GM23338 (cell line): ENCODE data around the gene WNT4. TPM values are rescaled to one million over a fixed set of nuclear protein-coding genes. Genes with fewer than 3 reads are reported as not detected.

ENCODE experiments used
- ATAC-seq: fragments of 200-7000 bp; cut with Tn5 transposase; 3 replicates; pipeline ENCODE4 v1.9.1; 2020
- DNase-seq: peaks from one replicate; pipeline ENCODE4 v3.0.0-alpha.2; 2015; ENCODE audit warnings: low spot score
- H2AFZ ChIP-seq: fragments of 200-600 bp; sonication (generic); 2 replicates; pipeline ENCODE4 v1.8.0; 2016; ENCODE audit warnings: antibody characterized with exemption, mild to moderate bottlenecking, moderate library complexity
- H3F3A ChIP-seq: fragments of 200-600 bp; sonication (generic); replicated peaks from 2 replicates; pipeline ENCODE4 v1.8.0; 2017; ENCODE audit warnings: antibody characterized with exemption, mixed run types, low read depth
- H3K27ac ChIP-seq: fragments of 200-600 bp; sonication (generic); 2 replicates; pipeline ENCODE4 v1.6.1; 2016; ENCODE audit warnings: low read depth
- H3K27me3 ChIP-seq: fragments of 200-600 bp; sonication (generic); 2 replicates; pipeline ENCODE4 v1.8.0; 2016; ENCODE audit warnings: mild to moderate bottlenecking, mixed run types, moderate library complexity; ENCODE audit not compliant: insufficient read depth
- H3K36me3 ChIP-seq: fragments of 200-600 bp; sonication (generic); 2 replicates; pipeline ENCODE4 v1.8.0; 2016; ENCODE audit warnings: mild to moderate bottlenecking; ENCODE audit not compliant: insufficient read depth
- H3K4me1 ChIP-seq: fragments of 200-600 bp; sonication (generic); 2 replicates; pipeline ENCODE4 v1.8.0; 2016; ENCODE audit warnings: mild to moderate bottlenecking, moderate library complexity; ENCODE audit not compliant: insufficient read depth
- H3K4me2 ChIP-seq: fragments of 200-600 bp; sonication (generic); 2 replicates; pipeline ENCODE4 v1.7.1; 2017; ENCODE audit warnings: mixed run types
- H3K4me3 ChIP-seq: fragments of 200-600 bp; sonication (generic); 2 replicates; pipeline ENCODE4 v1.6.1; 2016; ENCODE audit warnings: mixed run types
- H3K79me2 ChIP-seq: fragments of 200-600 bp; sonication (generic); replicated peaks from 2 replicates; pipeline ENCODE4 v1.8.0; 2017; ENCODE audit warnings: mild to moderate bottlenecking; ENCODE audit not compliant: insufficient read depth
- H3K9me2 ChIP-seq: fragments of 200-600 bp; sonication (generic); 2 replicates; pipeline ENCODE4 v1.8.0; 2017; ENCODE audit not compliant: insufficient read depth
- H4K20me1 ChIP-seq: fragments of 200-600 bp; sonication (generic); replicated peaks from 2 replicates; pipeline ENCODE4 v1.8.0; 2017; ENCODE audit warnings: mild to moderate bottlenecking; ENCODE audit not compliant: insufficient read depth
- H3K27ac Mint-ChIP-seq: 2 replicates; pipeline ENCODE4 v1.8.0; 2020; ENCODE audit warnings: inconsistent platforms, mild to moderate bottlenecking, moderate library complexity, mixed read lengths
- H3K27me3 Mint-ChIP-seq: 3 replicates; pipeline ENCODE4 v1.8.0; 2022; ENCODE audit warnings: low read depth, mild to moderate bottlenecking, moderate library complexity, mixed read lengths, inconsistent platforms; ENCODE audit not compliant: insufficient read depth, poor library complexity
- H3K36me3 Mint-ChIP-seq: 3 replicates; pipeline ENCODE4 v1.8.0; 2021; ENCODE audit warnings: low read depth, mild to moderate bottlenecking, inconsistent platforms, moderate library complexity, mixed read lengths
- H3K4me1 Mint-ChIP-seq: 3 replicates; pipeline ENCODE4 v1.8.0; 2020; ENCODE audit warnings: mild to moderate bottlenecking, inconsistent platforms, mixed read lengths
- H3K4me3 Mint-ChIP-seq: 3 replicates; pipeline ENCODE4 v1.8.0; 2021; ENCODE audit warnings: moderate library complexity, mild to moderate bottlenecking, inconsistent platforms, mixed read lengths
- H3K9me3 Mint-ChIP-seq: 3 replicates; pipeline ENCODE4 v1.8.0; 2020; ENCODE audit warnings: moderate library complexity, mild to moderate bottlenecking, inconsistent platforms, mixed read lengths
- CREB1 ChIP-seq: fragments of 250-450 bp; sonication (Bioruptor Pico); IDR thresholded peaks from 2 replicates; pipeline ENCODE4 v1.5.0; 2020; ENCODE audit warnings: low read depth, mild to moderate bottlenecking, moderate library complexity
- CTCF ChIP-seq, 2 experiments: fragments of 200-600 bp in 1 of 2; sonication (generic) in 1 of 2; conservative IDR thresholded peaks; 2 replicates each; pipeline versions ENCODE4 v1.5.1 to v1.6.1; 2016 to 2017; ENCODE audit warnings: antibody characterized with exemption in 2 of 2, low read depth in 2 of 2, mild to moderate bottlenecking in 2 of 2, moderate library complexity in 1 of 2
- ETS1 ChIP-seq: IDR thresholded peaks from 2 replicates; pipeline ENCODE4 v1.6.1; 2016; ENCODE audit warnings: antibody characterized with exemption
- EZH2 ChIP-seq: fragments of 200-600 bp; sonication (generic); IDR thresholded peaks from one replicate; pipeline ENCODE4 v1.8.0; 2017; ENCODE audit warnings: antibody characterized with exemption, mild to moderate bottlenecking, low read depth; ENCODE audit not compliant: unreplicated experiment
- EZH2phosphoT487 ChIP-seq: fragments of 200-600 bp; sonication (generic); IDR thresholded peaks from one replicate; pipeline ENCODE4 v1.8.1; 2018; ENCODE audit warnings: antibody characterized with exemption; ENCODE audit not compliant: unreplicated experiment
- JUNB ChIP-seq: IDR thresholded peaks from one replicate; pipeline ENCODE4 v1.6.1; 2016; ENCODE audit warnings: antibody characterized with exemption; ENCODE audit not compliant: unreplicated experiment
- NANOG ChIP-seq: IDR thresholded peaks from 2 replicates; pipeline ENCODE4 v1.6.1; 2016; ENCODE audit warnings: antibody characterized with exemption, borderline replicate concordance
- POLR2AphosphoS5 ChIP-seq: IDR thresholded peaks from 2 replicates; pipeline ENCODE4 v1.6.1; 2016; ENCODE audit warnings: antibody characterized with exemption, low read depth
- STAT1 ChIP-seq: IDR thresholded peaks from one replicate; pipeline ENCODE4 v1.6.1; 2016; ENCODE audit warnings: antibody characterized with exemption; ENCODE audit not compliant: unreplicated experiment
- ZNF114 ChIP-seq: fragments of 250-450 bp; sonication (Bioruptor Pico); IDR thresholded peaks from 2 replicates; pipeline ENCODE4 v1.5.0; 2020; ENCODE audit warnings: mild to moderate bottlenecking, moderate library complexity
- ZNF331 ChIP-seq: fragments of 250-450 bp; sonication (Bioruptor Pico); IDR thresholded peaks from 2 replicates; pipeline ENCODE4 v1.5.0; 2020; ENCODE audit warnings: low read depth, mild to moderate bottlenecking, moderate library complexity
- polyA plus RNA-seq: library from polyadenylated mRNA; unstranded; fragments of >200 nt; fragmentation: Nextera tagmentation; extraction: Ambion mirVana; gene quantifications from 2 replicates; pipeline ENCODE4 v1.2.1, GENCODE V29; 2016
- total RNA-seq: library from RNA; depleted of rRNA; stranded (reverse); fragments of >200 nt; shearing (Covaris generic); gene quantifications from 2 replicates; pipeline ENCODE4 v1.2.3, GENCODE V29; 2014
- TF ChIP-seq, protein P1 (sequence below): IDR thresholded peaks from one replicate; pipeline ENCODE4 v1.6.1; 2018; ENCODE audit warnings: antibody characterized with exemption; ENCODE audit not compliant: unreplicated experiment

The WNT4 gene
- total and polyA plus RNA-seq, 2 experiments from 2014 or later, result 0.59 to 0.79 TPM

DNA sequence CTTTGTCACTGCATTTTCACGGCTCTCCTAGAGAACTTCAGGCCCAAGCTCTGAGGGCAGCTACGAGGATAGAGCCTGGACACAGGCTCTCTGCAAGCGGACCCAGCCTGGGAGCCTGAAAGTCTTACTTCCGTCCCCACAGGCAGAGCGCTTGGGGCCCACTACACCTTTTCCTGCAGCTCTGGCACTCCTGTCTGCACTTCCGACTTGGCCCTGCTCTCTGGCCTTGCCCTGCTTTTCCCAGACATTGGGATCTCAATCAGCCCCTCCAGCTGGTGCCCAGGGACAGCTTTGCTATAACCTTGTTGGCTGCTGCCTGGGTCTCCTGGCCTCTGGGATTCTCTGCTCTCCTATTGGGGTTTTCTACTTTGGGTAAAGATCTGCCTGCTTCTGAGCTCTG is 27.6 kb downstream of the WNT4 start (continued):
- TF ChIP-seq ETS1 (no peak), EZH2phosphoT487 (no peak), EZH2 (no peak), ZNF114 (CRISPR knock-in tag) (no peak), NANOG (no peak), POLR2AphosphoS5 (no peak), ZNF331 (CRISPR knock-in tag) (no peak), STAT1 (no peak), CREB1 (CRISPR knock-in tag) (no peak), JUNB (no peak)
- TF ChIP-seq, protein P1, sequence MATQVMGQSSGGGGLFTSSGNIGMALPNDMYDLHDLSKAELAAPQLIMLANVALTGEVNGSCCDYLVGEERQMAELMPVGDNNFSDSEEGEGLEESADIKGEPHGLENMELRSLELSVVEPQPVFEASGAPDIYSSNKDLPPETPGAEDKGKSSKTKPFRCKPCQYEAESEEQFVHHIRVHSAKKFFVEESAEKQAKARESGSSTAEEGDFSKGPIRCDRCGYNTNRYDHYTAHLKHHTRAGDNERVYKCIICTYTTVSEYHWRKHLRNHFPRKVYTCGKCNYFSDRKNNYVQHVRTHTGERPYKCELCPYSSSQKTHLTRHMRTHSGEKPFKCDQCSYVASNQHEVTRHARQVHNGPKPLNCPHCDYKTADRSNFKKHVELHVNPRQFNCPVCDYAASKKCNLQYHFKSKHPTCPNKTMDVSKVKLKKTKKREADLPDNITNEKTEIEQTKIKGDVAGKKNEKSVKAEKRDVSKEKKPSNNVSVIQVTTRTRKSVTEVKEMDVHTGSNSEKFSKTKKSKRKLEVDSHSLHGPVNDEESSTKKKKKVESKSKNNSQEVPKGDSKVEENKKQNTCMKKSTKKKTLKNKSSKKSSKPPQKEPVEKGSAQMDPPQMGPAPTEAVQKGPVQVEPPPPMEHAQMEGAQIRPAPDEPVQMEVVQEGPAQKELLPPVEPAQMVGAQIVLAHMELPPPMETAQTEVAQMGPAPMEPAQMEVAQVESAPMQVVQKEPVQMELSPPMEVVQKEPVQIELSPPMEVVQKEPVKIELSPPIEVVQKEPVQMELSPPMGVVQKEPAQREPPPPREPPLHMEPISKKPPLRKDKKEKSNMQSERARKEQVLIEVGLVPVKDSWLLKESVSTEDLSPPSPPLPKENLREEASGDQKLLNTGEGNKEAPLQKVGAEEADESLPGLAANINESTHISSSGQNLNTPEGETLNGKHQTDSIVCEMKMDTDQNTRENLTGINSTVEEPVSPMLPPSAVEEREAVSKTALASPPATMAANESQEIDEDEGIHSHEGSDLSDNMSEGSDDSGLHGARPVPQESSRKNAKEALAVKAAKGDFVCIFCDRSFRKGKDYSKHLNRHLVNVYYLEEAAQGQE, result no peak

DNA sequence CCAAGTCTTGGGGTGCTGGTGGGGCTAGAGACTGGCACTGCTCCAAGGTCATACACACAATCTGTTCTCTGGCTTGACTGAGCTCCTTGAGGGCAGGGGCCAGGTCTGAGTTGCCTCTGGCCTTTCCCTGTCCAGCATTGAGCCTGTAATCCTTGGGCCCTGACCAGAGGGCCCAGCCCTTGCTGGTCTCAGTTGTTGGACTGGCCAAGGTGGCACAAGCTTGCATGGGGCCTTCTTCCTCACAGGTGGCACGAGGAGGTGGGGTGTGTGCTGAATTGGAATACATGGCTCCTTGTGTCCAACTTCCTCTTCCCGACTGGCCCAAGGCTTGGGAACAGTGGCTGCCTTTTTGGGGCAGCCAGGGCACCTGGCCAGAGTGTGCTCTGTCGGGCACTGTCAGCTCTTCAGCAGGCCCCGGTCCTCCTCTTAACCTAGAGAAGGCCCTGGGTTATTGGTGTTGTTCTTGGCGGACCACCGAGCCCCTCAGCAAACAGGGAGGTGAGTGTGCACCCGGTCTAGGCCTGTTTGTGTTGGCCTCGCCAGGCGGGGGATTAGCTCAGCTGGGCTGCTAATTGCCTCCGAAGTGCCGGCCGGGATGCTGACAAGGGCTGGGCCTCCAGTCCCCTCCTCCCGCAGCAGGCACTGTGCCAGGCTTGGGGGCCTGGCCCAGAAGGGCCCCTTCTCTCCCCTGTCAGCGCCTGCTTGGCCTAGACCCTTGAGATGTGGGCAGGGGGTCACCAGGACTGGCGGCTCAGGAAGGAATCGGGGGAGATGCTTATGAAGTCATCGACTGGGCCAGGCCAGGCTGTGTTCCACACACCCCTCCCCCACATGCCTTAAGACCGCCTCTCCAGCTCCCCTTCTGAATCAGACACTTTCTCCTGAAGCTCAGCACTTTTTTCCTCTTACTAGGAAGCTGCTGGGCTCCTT is 28.5 kb downstream of the WNT4 start:
- DNase-seq (no peak), ATAC-seq (peak; percentile 50)
- no peak overlapping the region for H3K4me2 ChIP-seq
- Mint-ChIP-seq H3K4me3 (no peak overlapping the region; the same call in 2 of the 3 replicates), H3K4me1 (peaks cover 31% of the 10 kb centered on the region), H3K27me3 (peaks cover 20% of the 10 kb centered on the region), H3K36me3 (peaks cover under 1% of the 10 kb centered on the region; the same call in 1 of the 3 replicates), H3K27ac (no peak overlapping the region), H3K9me3 (no peaks in the 10 kb centered on the region; the same call in 2 of the 3 replicates)
- H4K20me1 ChIP-seq, result peaks cover 24% of the 10 kb centered on the region; the same call in 1 of the 2 replicates
- no peak overlapping the region for H2AFZ ChIP-seq
- H3K4me3 ChIP-seq, result no peak overlapping the region
- no peaks in the 10 kb centered on the region for H3K9me2 ChIP-seq
- H3K36me3 ChIP-seq, result no peaks in the 10 kb centered on the region
- H3K27ac ChIP-seq, result 0 out of 2 replicates have a peak overlapping the region, but pooled peaks have one; percentile 39
- H3K27me3 ChIP-seq, result no peaks in the 10 kb centered on the region
- H3K4me1 ChIP-seq, result peaks cover 5% of the 10 kb centered on the region; the same call in 1 of the 2 replicates
- peaks cover 13% of the 10 kb centered on the region for H3K79me2 ChIP-seq
- no peaks in the 10 kb centered on the region for H3F3A ChIP-seq
- TF ChIP-seq NANOG, result no peak
- TF ChIP-seq ZNF331 (CRISPR knock-in tag), result no peak
- TF ChIP-seq CTCF (conservative IDR thresholded peaks at IDR 0.05; ENCODE audit: low read depth in 2 of 2), result no peak
- no peak for TF ChIP-seq EZH2phosphoT487
- no peak for TF ChIP-seq ETS1
- no peak for TF ChIP-seq EZH2
- TF ChIP-seq STAT1, result no peak
- no peak for TF ChIP-seq CREB1 (CRISPR knock-in tag)
- TF ChIP-seq POLR2AphosphoS5, result no peak
- no peak for TF ChIP-seq ZNF114 (CRISPR knock-in tag)
